HL-60 (cell line): ENCODE measurements around the gene ZNF689.

Experiments
- DNase-seq, 2 experiments: peaks; one replicate each; pipeline ENCODE4 v3.0.0-alpha.2; 2010 to 2020; ENCODE audit warnings: low read depth in 1 of 2, low spot score in 1 of 2
- H3K27ac ChIP-seq: fragments of 250-450 bp; sonication (Bioruptor Pico); replicated peaks from 2 replicates; pipeline ENCODE4 v1.5.1; 2020; ENCODE audit warnings: mild to moderate bottlenecking, moderate library complexity
- H3K27me3 ChIP-seq: fragments of 250-450 bp; sonication (Bioruptor Pico); 2 replicates; pipeline ENCODE4 v1.5.1; 2021; ENCODE audit warnings: mild to moderate bottlenecking, moderate library complexity; ENCODE audit not compliant: insufficient read depth, poor library complexity, severe bottlenecking
- H3K4me3 ChIP-seq: replicated peaks from 2 replicates; pipeline ENCODE4 v1.5.1; 2011; ENCODE audit warnings: mild to moderate bottlenecking, control low read depth, low read length; ENCODE audit not compliant: insufficient read depth
- CTCF ChIP-seq: IDR thresholded peaks from one replicate; pipeline ENCODE4 v1.5.1; 2011; ENCODE audit warnings: low read length, control low read depth, inconsistent platforms; ENCODE audit not compliant: insufficient read depth
- GABPA ChIP-seq: IDR thresholded peaks from 2 replicates; pipeline ENCODE4 v1.6.1; 2012; ENCODE audit warnings: low read depth
- POLR2AphosphoS5 ChIP-seq: IDR thresholded peaks from 2 replicates; pipeline ENCODE4 v1.6.1; 2012; ENCODE audit warnings: low read depth
- REST ChIP-seq: IDR thresholded peaks from 2 replicates; pipeline ENCODE4 v1.6.1; 2012; ENCODE audit warnings: low read depth; ENCODE audit not compliant: insufficient replicate concordance
- SPI1 ChIP-seq: IDR thresholded peaks from 2 replicates; pipeline ENCODE4 v1.6.1; 2012; ENCODE audit warnings: low read depth, mild to moderate bottlenecking, borderline replicate concordance

The ZNF689 gene

GRCh38 chr16:30656974-30657865, 47.0 kb upstream of the ZNF689 start:
- no peak for DNase-seq
- H3K27me3 ChIP-seq: no peaks in the 10 kb centered on the region
- H3K27ac ChIP-seq: peak overlapping the region; percentile 77

GRCh38 chr16:30656388-30656787, 46.2 kb upstream of the ZNF689 start:
- Histone ChIP-seq H3K4me3 (no peak overlapping the region), H3K27me3 (no peaks in the 10 kb centered on the region), H3K27ac (no peak overlapping the region)
- TF ChIP-seq SPI1: no peak
- TF ChIP-seq POLR2AphosphoS5: no peak
- no peak for TF ChIP-seq CTCF
- TF ChIP-seq GABPA: no peak
- TF ChIP-seq REST: no peak
- DNase-seq: no peak

More at GRCh38 chr16:30656974-30657865, 47.0 kb upstream of the ZNF689 start:
- H3K4me3 ChIP-seq: peak overlapping the region; percentile 35
- no peak for TF ChIP-seq CTCF
- no peak for TF ChIP-seq POLR2AphosphoS5
- TF ChIP-seq REST: no peak
- TF ChIP-seq SPI1: no peak
- no peak; the same call in 1 of the 2 replicates for TF ChIP-seq GABPA

- DNase-seq: no peak
- TF ChIP-seq REST (no peak), CTCF (no peak), GABPA (no peak), SPI1 (no peak), POLR2AphosphoS5 (no peak)
- no peak overlapping the region for H3K27ac ChIP-seq
- H3K27me3 ChIP-seq: no peaks in the 10 kb centered on the region
- no peak overlapping the region for H3K4me3 ChIP-seq
Observed at GRCh38 chr16:30655815-30656347, 45.7 kb upstream of the ZNF689 start.
